Urinary bladder (tissue), 4 donors: ENCODE data around the gene OR1M1. TPM values are rescaled to one million over a fixed set of nuclear protein-coding genes. Genes with fewer than 3 reads are reported as not detected.
"Not testable (repeated sequence)": the region's sequence is repeated elsewhere in the genome, so short reads cannot be mapped to it uniquely, and the experiment has no call there.

Source experiments
- DNase-seq: peaks from one replicate; pipeline ENCODE4 v3.0.0-alpha.2; 2015; ENCODE audit errors: extremely low spot score
- H3K27ac ChIP-seq: one replicate; pipeline ENCODE4 v1.5.1; 2013; ENCODE audit warnings: low read depth, mild to moderate bottlenecking, moderate library complexity
- H3K36me3 ChIP-seq: one replicate; pipeline ENCODE4 v1.6.1; 2013; ENCODE audit warnings: mild to moderate bottlenecking, moderate library complexity; ENCODE audit not compliant: insufficient read depth
- H3K4me1 ChIP-seq: one replicate; pipeline ENCODE4 v1.6.1; 2013; ENCODE audit warnings: mild to moderate bottlenecking, moderate library complexity; ENCODE audit not compliant: insufficient read depth
- H3K4me3 ChIP-seq: one replicate; pipeline ENCODE4 v1.5.1; 2013; ENCODE audit warnings: low read depth, low read length
- WGBS: extraction: QIAGEN DNeasy Blood & Tissue Kit; methylation state at CpG from one replicate; pipeline ENCODE4 v1.1.7; 2013; 5-methylcytosine and 5-hydroxymethylcytosine counted together
- polyA plus RNA-seq: library from polyadenylated mRNA; stranded (reverse); fragments of 200-250 nt; gene quantifications from one replicate; pipeline ENCODE4 v1.2.3, GENCODE V29; 2013
- total RNA-seq: library from RNA; depleted of rRNA; stranded (reverse); fragments of >200 nt; gene quantifications from one replicate; pipeline ENCODE4 v1.2.3, GENCODE V29; 2014
- donor health status: healthy with polysubstance abuse.
- donor health status: healthy.

OR1M1 gene, protein sequence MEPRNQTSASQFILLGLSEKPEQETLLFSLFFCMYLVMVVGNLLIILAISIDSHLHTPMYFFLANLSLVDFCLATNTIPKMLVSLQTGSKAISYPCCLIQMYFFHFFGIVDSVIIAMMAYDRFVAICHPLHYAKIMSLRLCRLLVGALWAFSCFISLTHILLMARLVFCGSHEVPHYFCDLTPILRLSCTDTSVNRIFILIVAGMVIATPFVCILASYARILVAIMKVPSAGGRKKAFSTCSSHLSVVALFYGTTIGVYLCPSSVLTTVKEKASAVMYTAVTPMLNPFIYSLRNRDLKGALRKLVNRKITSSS
- not detected for total RNA-seq
- polyA plus RNA-seq: not detected

DNA sequence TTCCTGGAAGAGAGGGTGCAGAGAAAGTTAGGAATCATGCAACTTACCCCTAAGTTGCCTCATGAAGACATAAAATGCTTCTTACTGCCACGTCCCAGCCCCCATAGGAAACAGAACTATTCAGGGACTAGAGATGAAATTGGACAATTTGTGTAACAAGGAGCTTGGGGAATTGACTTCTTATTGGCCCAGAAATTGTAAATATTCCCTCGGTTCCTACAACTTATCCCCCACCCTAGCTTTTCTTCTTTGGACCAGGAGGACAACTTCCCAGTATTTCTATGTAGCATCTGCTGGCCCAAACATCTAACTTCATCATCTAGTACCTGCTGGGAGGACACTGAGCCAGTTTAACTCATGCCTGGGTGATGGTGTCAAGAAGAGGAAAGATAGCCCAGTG, at the start of gene OR1M1:
TSS of gene OR1M1 (plus strand) at position 301 of the 400 bp plus-strand sequence. CDS start 6,184 bp downstream, outside the sequence.
- H3K36me3 ChIP-seq: no peaks in the 10 kb centered on the region
- no peak within 1 kb of the TSS for H3K27ac ChIP-seq
- no peaks in the 10 kb centered on the region for H3K4me1 ChIP-seq
- no peak for DNase-seq
- H3K4me3 ChIP-seq: no peak within 1 kb of the TSS
- WGBS: 57% methylated on average over 2 of the region's 2 CpGs

DNA sequence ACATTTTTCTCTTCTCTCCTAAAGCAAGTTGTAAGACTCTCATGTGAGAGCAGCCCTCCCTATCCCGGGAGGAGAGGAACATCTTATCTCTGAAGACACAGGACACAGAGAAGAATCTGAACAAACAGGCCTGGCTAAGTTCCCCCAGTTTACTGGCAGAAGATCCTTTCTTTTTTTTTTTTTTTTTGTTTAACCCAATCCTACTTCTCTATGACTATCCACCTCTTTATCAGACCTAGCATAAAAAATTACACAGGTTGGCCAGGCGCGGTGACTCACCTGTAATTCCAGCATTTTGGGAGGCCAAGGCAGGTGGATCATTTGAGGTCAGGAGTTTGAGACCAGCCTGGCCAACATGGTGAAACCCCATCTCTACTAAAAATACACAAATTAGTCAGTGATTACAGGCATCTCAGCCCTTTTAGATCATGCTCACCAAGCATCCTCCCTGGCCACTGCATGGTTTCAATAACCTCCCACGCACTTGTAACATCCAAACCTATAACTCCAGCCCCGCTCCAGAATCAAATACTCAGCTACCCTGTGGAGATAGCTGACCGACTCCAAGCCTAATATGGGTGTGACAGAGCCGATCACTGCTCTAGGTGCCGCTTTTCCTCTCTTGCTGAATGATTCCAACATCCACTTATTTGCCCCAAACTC, 49.3 kb upstream of the OR1M1 start:
- H3K4me1 ChIP-seq: no peaks in the 10 kb centered on the region
- H3K36me3 ChIP-seq: no peaks in the 10 kb centered on the region
- 77% methylated on average over 8 of the region's 8 CpGs for WGBS
- no peak for DNase-seq
- no peak overlapping the region for H3K27ac ChIP-seq
- H3K4me3 ChIP-seq: no peak overlapping the region

DNA sequence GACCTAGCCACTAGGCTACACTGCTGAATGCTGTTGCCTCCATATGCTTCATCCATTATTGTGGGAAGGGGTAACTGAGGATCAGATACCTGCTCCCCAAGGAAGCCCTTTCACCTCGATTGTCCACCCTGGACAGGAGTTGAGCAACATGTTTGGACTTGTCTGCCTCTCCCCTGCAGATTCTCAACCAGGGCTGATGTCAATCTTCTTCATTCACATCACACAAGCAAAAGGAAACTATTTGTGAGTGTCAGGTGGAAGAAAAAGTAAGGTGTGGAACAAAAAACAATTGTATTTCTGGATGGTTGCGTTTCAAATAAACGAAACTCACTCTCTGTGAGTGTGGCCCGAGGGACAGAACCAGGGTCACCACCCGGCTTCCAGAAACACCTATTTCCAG, 47.1 kb upstream of the OR1M1 start:
- Histone ChIP-seq H3K36me3 (no peaks in the 10 kb centered on the region), H3K4me1 (no peaks in the 10 kb centered on the region), H3K4me3 (no peak overlapping the region), H3K27ac (no peak overlapping the region)
- DNase-seq: no peak
- 70% methylated on average over 5 of the region's 5 CpGs for WGBS

DNA sequence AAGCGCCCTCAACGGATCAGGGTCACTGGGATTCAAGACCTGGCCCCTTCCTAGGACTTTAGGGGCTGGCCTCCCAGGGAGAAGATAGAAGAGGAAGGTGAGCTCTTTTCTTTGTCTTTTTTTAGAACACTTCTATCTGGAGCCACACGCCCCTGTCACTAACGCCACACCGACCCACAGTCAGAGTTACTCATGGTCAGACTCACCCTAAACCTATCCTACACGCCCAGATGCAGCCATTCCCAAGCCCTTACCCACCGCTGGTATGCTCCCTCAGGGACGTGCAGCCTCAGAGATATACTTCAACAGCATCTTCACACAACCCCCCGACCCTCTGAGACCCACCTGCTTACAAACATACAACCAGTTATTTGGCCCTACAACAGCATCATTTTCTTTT, 46.7 kb upstream of the OR1M1 start:
- Histone ChIP-seq H3K4me1 (no peaks in the 10 kb centered on the region), H3K36me3 (no peaks in the 10 kb centered on the region), H3K27ac (no peak overlapping the region), H3K4me3 (no peak overlapping the region)
- no peak for DNase-seq
- WGBS: 68% methylated on average over 9 of the region's 9 CpGs

DNA sequence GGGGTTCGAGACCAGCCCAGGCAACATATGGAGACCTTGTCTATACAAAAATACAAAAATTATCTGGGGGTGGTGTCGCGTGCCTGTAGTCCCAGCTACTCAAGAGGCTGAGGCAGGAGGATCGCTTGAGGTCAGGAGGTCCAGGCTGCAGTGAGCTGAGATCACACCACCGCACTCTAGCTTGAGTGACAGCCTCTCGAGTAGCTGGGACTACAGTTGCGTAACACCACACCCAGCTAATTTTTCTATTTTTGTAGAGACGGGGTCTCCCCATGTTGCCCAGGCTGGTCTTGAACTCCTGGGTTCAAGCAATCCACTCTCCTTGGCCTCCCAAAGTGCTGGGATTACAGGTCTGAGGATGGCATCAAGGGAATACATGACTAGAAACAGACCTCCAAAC, 45.8 kb upstream of the OR1M1 start:
- WGBS: 85% methylated on average over 8 of the region's 8 CpGs
- no peak for DNase-seq
- no peaks in the 10 kb centered on the region for H3K36me3 ChIP-seq
- no peak overlapping the region for H3K27ac ChIP-seq
- H3K4me1 ChIP-seq: no peaks in the 10 kb centered on the region
- no peak overlapping the region for H3K4me3 ChIP-seq

DNA sequence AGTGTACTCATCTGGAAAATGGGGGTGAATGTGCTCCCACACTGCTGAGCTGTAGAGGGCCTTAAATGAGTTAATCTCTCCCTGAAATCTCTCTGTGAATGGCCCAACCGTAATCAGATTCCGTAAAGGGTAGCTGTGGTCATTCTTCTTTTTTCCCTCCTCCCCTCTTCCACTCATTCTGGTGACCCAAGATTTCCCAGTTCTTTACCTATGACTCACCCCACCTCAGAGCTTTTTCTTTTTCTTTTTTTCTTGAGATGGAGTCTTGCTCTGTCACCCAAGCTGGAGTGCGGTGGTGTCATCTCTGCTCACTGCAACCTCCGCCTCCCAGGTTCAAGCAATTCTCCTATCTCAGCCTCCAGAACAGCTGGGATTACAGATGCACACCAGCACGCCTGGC, 43.3 kb upstream of the OR1M1 start:
- DNase-seq: no peak
- Histone ChIP-seq H3K27ac (no peak overlapping the region), H3K36me3 (no peaks in the 10 kb centered on the region), H3K4me1 (no peaks in the 10 kb centered on the region), H3K4me3 (no peak overlapping the region)
- WGBS: 89% methylated on average over 5 of the region's 5 CpGs

DNA sequence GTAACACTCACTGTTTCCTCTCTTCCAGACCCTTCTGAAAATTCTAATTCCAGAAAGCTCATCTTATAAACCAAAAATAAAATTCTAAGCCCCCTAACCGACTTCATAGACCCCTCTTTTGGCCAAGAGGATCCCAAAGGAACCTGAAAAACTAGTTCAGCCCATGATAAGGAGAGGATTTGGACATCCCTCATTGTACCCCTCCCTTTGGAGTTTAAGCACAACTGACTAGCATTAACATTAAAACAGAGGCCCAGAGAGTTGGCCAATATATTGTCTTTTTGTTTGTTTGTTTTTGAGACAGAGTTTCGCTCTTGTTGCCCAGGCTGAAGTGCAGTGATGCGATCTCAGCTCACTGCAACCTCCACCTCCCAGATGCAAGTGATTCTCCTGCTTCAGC, 42.4 kb upstream of the OR1M1 start:
- no peak for DNase-seq
- Histone ChIP-seq H3K27ac (no peak overlapping the region), H3K36me3 (no peaks in the 10 kb centered on the region), H3K4me1 (no peaks in the 10 kb centered on the region), H3K4me3 (no peak overlapping the region)
- 72% methylated on average over 3 of the region's 3 CpGs for WGBS

DNA sequence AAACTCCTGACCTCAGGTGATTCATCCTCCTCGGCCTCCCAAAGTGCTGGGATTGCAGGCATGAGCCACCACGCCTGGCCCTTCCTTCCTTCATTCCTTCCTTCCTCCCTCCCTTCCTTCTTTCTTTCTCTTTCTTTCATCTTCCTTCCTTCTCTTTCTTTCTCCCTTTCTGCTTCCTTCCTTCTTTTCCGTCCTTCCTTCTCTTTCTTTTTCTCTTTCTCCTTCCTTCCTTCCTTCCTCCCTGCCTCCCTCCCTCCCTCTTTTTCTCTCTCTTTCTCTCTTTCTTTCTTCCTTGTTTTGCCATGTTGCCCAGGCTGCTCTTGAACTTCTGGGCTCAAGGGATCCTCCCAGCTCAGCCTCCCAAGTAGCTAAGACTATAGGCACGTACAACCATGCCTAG, 40.2 kb upstream of the OR1M1 start:
- 68% methylated on average over 4 of the region's 4 CpGs for WGBS
- no peaks in the 10 kb centered on the region for H3K4me1 ChIP-seq
- H3K4me3 ChIP-seq: no peak overlapping the region
- DNase-seq: no peak
- H3K27ac ChIP-seq: no peak overlapping the region
- H3K36me3 ChIP-seq: no peaks in the 10 kb centered on the region

DNA sequence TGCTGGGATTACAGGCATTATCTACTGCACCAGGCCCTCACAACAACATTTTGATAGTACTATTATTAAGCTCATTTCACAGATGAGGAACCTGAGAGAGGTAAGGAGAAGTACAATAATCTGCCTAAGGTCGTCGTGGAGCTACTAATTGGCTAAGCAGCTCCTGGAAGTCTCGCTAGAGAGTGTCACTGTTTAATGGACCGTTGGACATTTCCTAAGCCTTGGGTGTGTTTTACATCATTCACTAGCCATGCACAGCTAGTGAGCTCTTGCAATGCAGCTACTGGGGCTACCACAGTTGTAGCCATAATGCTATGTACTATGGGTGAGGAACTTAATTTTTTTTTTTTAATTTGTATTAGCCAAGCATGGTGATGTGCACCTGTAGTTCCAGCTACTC, 34.0 kb upstream of the OR1M1 start:
- H3K4me1 ChIP-seq: no peaks in the 10 kb centered on the region
- WGBS: 93% methylated on average over 4 of the region's 4 CpGs
- no peaks in the 10 kb centered on the region for H3K36me3 ChIP-seq
- H3K4me3 ChIP-seq: no peak overlapping the region
- H3K27ac ChIP-seq: no peak overlapping the region
- no peak for DNase-seq

DNA sequence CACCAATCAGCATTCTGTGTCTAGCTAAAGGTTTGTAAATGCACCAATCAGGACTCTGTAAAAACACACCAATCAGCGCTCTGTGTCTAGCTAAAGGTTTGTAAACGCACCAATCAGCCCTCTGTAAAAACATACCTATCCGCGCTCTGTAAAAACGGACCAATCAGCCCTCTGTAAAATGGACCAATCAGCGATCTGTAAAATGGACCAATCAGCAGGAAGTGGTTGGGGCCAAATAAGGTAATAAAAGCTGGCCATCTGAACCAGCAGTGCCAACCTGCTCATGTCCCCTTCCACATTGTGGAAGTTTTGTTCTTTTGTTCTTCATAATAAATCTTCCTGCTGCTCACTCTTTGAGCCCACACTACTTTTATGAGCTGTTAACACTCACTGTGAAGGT, 33.2 kb upstream of the OR1M1 start:
- H3K36me3 ChIP-seq, DNase-seq, H3K27ac ChIP-seq, H3K4me1 ChIP-seq, H3K4me3 ChIP-seq: not testable (repeated sequence)
- 94% methylated on average over 6 of the region's 6 CpGs for WGBS

DNA sequence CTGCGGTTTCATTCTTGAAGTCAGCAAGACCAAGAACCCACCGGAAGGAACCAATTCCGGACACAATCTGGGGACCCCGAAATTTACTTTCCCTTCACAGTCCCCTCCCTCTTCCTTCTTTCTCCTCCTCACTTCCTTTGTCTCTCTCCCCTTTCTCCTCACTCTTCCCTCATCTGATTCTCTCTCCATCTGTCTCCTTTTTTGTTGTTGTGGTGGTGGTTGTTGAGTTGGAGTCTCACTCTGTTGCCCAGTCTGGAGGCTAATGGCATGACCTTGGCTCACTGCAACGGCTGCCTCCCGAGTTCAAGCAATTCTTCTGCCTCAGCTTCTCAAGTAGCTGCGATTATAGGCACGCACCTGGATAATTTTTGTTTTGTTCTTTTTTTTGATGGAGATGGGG, 32.7 kb upstream of the OR1M1 start:
- Histone ChIP-seq H3K4me3 (no peak overlapping the region), H3K27ac (no peak overlapping the region), H3K36me3 (no peaks in the 10 kb centered on the region), H3K4me1 (no peaks in the 10 kb centered on the region)
- DNase-seq: no peak
- WGBS: 88% methylated on average over 8 of the region's 8 CpGs

DNA sequence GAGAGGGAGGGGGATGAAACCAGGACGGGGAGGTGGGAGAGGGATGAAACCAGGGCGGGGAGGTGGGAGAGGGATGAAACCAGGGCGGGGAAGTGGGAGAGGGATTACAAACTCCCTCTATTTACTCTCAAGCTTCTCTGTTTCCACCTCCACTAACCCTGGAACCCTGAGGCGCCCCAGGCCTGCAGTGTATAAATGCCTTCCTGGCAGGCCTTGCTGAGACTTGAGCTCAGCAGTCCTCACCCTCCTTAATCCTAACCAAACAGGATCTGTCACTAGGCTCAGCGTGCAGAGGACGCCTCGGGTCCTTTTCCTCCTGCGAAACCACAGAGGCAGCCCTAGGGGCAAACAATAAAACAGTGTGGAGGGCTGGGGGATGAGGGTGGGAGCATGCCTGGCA, 32.1 kb upstream of the OR1M1 start:
- Histone ChIP-seq H3K27ac (no peak overlapping the region), H3K4me3 (no peak overlapping the region), H3K36me3 (no peaks in the 10 kb centered on the region), H3K4me1 (no peaks in the 10 kb centered on the region)
- 8% methylated on average over 8 of the region's 8 CpGs for WGBS
- DNase-seq: no peak

DNA sequence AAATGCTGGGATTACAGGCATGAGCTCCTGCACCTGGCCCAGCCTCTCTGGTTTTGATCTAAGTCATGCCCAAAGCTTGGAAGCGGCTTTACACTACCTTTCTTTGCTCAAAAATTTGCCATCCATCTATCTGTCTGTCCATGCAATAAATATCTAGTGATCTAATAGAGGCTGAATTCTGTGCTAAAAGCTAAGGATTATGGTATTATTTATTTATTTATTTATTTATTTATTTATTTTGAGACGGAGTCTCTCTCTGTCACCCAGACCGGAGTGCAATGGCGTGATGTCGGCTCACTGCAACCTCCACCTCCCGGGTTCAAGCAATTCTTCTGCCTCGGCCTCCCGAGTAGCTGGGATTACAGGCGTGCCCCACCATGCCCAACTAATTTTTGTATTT, 30.7 kb upstream of the OR1M1 start:
- H3K4me3 ChIP-seq, H3K36me3 ChIP-seq, H3K4me1 ChIP-seq, H3K27ac ChIP-seq, DNase-seq: not testable (repeated sequence)
- WGBS: 95% methylated on average over 9 of the region's 9 CpGs

DNA sequence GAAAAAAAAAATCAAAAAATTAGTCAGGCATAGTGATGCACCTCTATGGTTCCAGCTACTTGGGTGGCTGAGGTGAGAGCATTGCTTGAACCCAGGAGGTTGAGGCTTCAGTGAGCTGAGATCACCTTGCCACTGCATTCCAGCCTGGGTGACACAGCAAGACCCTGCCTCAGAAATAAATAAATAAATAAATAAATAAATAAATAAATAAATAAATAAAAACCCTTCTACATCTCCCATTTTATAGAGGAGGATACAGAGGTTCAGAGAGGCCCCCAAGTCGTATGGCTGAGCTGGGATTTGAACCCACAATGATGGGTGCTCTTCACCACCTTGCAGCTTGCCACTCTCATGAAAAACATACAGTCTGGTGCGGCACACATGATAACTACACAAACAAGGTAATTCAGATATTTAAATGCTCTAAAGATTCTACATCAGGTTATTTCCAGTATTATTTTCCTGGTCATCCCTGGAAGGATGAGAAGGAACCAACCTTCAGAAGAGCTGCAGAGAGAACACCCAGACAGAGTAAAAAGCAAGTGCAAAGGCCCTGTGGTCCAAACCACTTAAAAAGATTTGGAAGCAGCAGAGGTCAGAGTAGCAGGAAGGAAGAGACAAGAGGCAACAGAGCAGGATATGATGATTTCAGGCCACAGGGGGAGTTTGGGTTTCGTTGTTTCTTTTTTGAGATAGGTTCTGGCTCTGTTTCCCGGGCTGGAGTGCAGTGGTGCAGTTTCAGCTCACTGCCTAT, 29.2 kb upstream of the OR1M1 start:
- 85% methylated on average over 4 of the region's 4 CpGs for WGBS
- Histone ChIP-seq H3K27ac (no peak overlapping the region), H3K4me3 (no peak overlapping the region), H3K36me3 (no peaks in the 10 kb centered on the region), H3K4me1 (no peaks in the 10 kb centered on the region)
- no peak for DNase-seq
